ENCODE data around the gene PALM3.

PALM3 gene

GRCh38 chr19:14006766-14007562 is 54.9 kb downstream of the PALM3 start:
- H3K4me1 ChIP-seq (ENCODE audit: insufficient read depth, insufficient read length): peaks cover 5% of the 10 kb centered on the region
- TF ChIP-seq SUZ12 (IDR thresholded peaks at IDR 0.05; ENCODE audit: extremely low read depth, insufficient read depth, insufficient read length): no peak
- TF ChIP-seq YY1 (IDR thresholded peaks at IDR 0.05; ENCODE audit: insufficient read depth, insufficient read length): no peak
- TF ChIP-seq ZNF274 (IDR thresholded peaks at IDR 0.05; ENCODE audit: low read depth, low read length): no peak
- H3K9ac ChIP-seq (ENCODE audit: insufficient read length, low read depth): peak overlapping the region; percentile 93
- H3K4me3 ChIP-seq (ENCODE audit: insufficient read length, low read depth): peak overlapping the region; percentile 55
- H3K9me3 ChIP-seq (ENCODE audit: insufficient read depth, low read length): no peaks in the 10 kb centered on the region
- no peak for DNase-seq (ENCODE audit: low read depth, low spot score)
- H3K27me3 ChIP-seq (ENCODE audit: insufficient read depth, insufficient read length): no peaks in the 10 kb centered on the region
- no peaks in the 10 kb centered on the region for H3K36me3 ChIP-seq (ENCODE audit: insufficient read depth, insufficient read length, low read length)

- no peaks in the 10 kb centered on the region for H3K9me3 ChIP-seq (ENCODE audit: insufficient read depth, low read length)
- peak within 1 kb of the TSS; percentile 93 for H3K9ac ChIP-seq (ENCODE audit: insufficient read length, low read depth)
- no peaks in the 10 kb centered on the region for H3K36me3 ChIP-seq (ENCODE audit: insufficient read depth, insufficient read length, low read length)
- H3K4me3 ChIP-seq (ENCODE audit: insufficient read length, low read depth): peak within 1 kb of the TSS; percentile 55
- no peaks in the 10 kb centered on the region for H3K27me3 ChIP-seq (ENCODE audit: insufficient read depth, insufficient read length)
- H3K4me1 ChIP-seq (ENCODE audit: insufficient read depth, insufficient read length): peaks cover 5% of the 10 kb centered on the region
- peak; percentile 67 for TF ChIP-seq YY1 (IDR thresholded peaks at IDR 0.05; ENCODE audit: insufficient read depth, insufficient read length)
- no peak for TF ChIP-seq SUZ12 (IDR thresholded peaks at IDR 0.05; ENCODE audit: extremely low read depth, insufficient read depth, insufficient read length)
- peak; percentile 99 for DNase-seq (ENCODE audit: low read depth, low spot score)
Observed at GRCh38 chr19:14006085-14006765, 55.7 kb downstream of the PALM3 start, which contains the start of gene RFX1. Gene RFX1, minus strand, starts transcription at chr19:14006320. Its CDS starts 12,477 bp downstream, at chr19:13993843.

DNA sequence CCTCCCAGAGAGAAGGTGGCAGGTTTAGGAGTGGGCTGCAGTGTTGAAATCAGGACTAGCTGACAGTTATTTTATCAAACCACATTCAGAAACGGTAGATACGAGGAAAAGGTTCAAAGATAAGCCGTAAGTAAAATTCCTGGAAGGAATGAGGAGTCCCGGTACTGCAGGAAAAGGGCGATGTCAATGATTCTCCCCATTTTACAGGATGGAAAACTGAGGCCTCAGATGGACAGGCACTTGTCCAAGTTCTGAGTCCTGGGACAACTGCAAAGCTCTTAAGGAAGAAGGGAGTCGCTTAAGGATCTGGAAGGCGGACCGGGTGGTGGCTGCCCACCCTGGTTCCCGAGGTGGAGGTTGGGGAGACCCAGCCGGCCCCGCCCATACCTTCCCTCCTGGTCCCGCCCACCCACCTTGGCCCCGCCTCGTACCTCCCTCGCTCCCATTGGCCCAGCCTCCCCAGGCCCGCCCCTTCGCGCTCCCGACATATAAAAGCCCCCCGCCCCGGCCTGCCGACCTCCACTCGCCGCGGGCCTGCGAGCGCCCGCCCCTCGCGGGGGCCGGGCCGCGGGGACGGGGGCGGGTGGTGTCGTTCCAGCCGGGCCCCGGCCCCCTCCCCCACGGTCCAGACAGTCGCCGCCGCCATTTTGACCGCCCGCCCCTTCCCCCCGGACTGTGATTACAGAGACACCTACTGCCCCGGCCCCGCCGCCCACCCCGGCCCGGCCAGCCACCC is 56.4 kb downstream of the PALM3 start:
- Histone ChIP-seq H3K4me3 (ENCODE audit: insufficient read length, low read depth) (peak overlapping the region; percentile 55), H3K27me3 (ENCODE audit: insufficient read depth, insufficient read length) (no peaks in the 10 kb centered on the region), H3K4me1 (ENCODE audit: insufficient read depth, insufficient read length) (peaks cover 5% of the 10 kb centered on the region), H3K9me3 (ENCODE audit: insufficient read depth, low read length) (no peaks in the 10 kb centered on the region), H3K36me3 (ENCODE audit: insufficient read depth, insufficient read length, low read length) (peaks cover 2% of the 10 kb centered on the region), H3K9ac (ENCODE audit: insufficient read length, low read depth) (peak overlapping the region; percentile 93)
- DNase-seq (ENCODE audit: low read depth, low spot score): peak; percentile 74
- TF ChIP-seq SUZ12 (IDR thresholded peaks at IDR 0.05; ENCODE audit: extremely low read depth, insufficient read depth, insufficient read length) (no peak), YY1 (IDR thresholded peaks at IDR 0.05; ENCODE audit: insufficient read depth, insufficient read length) (no peak), ZNF274 (IDR thresholded peaks at IDR 0.05; ENCODE audit: low read depth, low read length) (no peak)

DNA sequence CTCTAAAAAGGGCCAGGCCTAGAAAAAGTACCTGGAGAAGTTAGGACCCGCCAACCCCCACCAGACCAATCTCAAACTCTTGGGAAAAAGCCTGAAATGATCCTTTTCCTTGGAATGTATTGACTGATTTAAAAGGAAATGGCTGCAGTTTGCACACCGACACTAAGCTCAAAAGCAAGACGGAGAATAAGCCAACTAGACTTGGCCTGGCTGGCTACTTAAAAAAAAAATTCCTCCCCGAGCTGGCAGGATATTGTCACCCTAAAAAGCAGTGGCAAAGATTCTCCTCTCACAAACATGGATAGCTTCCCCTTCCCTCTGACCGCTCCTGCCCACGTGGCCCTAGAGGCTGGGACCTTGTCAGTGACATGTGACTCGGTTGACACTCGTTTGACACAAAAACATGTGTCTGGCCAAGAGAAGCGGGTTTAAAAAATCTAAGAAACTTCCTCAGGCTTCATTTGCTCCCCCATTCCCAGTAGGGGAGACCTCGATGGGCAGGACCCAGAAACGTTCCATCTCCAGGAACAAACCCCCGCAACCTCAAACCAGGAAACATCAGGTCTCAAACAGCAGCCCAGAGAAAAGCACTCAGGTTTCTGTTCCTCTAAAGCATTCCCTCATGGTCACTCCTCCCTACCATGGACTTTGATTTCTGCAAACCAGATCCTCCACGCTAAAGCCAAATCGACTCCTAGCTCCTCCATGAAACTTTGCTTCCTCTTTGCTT is 57.1 kb downstream of the PALM3 start:
- Histone ChIP-seq H3K4me1 (ENCODE audit: insufficient read depth, insufficient read length) (peaks cover 5% of the 10 kb centered on the region), H3K36me3 (ENCODE audit: insufficient read depth, insufficient read length, low read length) (peaks cover 7% of the 10 kb centered on the region), H3K27me3 (ENCODE audit: insufficient read depth, insufficient read length) (no peaks in the 10 kb centered on the region), H3K9me3 (ENCODE audit: insufficient read depth, low read length) (peaks cover 4% of the 10 kb centered on the region), H3K4me3 (ENCODE audit: insufficient read length, low read depth) (no peak overlapping the region), H3K9ac (ENCODE audit: insufficient read length, low read depth) (no peak overlapping the region)
- no peak for DNase-seq (ENCODE audit: low read depth, low spot score)
- TF ChIP-seq SUZ12 (IDR thresholded peaks at IDR 0.05; ENCODE audit: extremely low read depth, insufficient read depth, insufficient read length) (no peak), YY1 (IDR thresholded peaks at IDR 0.05; ENCODE audit: insufficient read depth, insufficient read length) (no peak), ZNF274 (IDR thresholded peaks at IDR 0.05; ENCODE audit: low read depth, low read length) (no peak)

Data from NT2/D1 (cell line).